HepG2 (cell line): ENCODE data around the gene NOSIP. TPM values are rescaled to one million over a fixed set of nuclear protein-coding genes. Genes with fewer than 3 reads are reported as not detected.
A peak's percentile ranks its signal among the peaks of the same experiment; 100 is the strongest.

ENCODE experiments used
- ARHGAP35 ChIP-seq: sonication (generic); formaldehyde crosslinking; IDR thresholded peaks from 2 replicates; pipeline ENCODE4 v1.9.0; 2022; ENCODE audit warnings: mild to moderate bottlenecking, inconsistent platforms, moderate library complexity, missing genetic modification reagents, borderline replicate concordance
- GABPA ChIP-seq, 2 experiments: IDR thresholded peaks; 2 replicates each; pipeline ENCODE4 v1.6.1; 2011 to 2016; ENCODE audit warnings: low read depth in 2 of 2, low read length in 1 of 2, missing biosample characterization in 1 of 2, missing genetic modification characterization in 1 of 2
- TEAD3 ChIP-seq: optimal IDR thresholded peaks from 2 replicates; pipeline ENCODE3; 2016; ENCODE audit warnings: borderline replicate concordance
- THRA ChIP-seq: sonication (generic); formaldehyde crosslinking; IDR thresholded peaks from 2 replicates; pipeline ENCODE4 v1.4.0; 2020; ENCODE audit warnings: missing genetic modification reagents, borderline replicate concordance
- THYN1 ChIP-seq: sonication (generic); formaldehyde crosslinking; IDR thresholded peaks from 2 replicates; pipeline ENCODE4 v1.8.1; 2023; ENCODE audit warnings: low read depth, mild to moderate bottlenecking, moderate library complexity, missing genetic modification reagents, borderline replicate concordance
- XRCC5 ChIP-seq: fragments of 200-400 bp; formaldehyde crosslinking; optimal IDR thresholded peaks from 2 replicates; pipeline ENCODE3; 2017; ENCODE audit warnings: mild to moderate bottlenecking, low read length
- ZBTB39 ChIP-seq: sonication (generic); formaldehyde crosslinking; IDR thresholded peaks from 2 replicates; pipeline ENCODE4 v1.5.0; 2020; ENCODE audit warnings: missing genetic modification reagents
- ZNF282 ChIP-seq: fragments of 450-650 bp; IDR thresholded peaks from 2 replicates; pipeline ENCODE4 v1.6.1; 2018; ENCODE audit not compliant: partially characterized antibody
- ZNF292 ChIP-seq: sonication (generic); formaldehyde crosslinking; IDR thresholded peaks from 2 replicates; pipeline ENCODE4 v1.8.1; 2022; ENCODE audit warnings: mild to moderate bottlenecking, low read depth, missing genetic modification reagents, borderline replicate concordance
- ZNF510 ChIP-seq: sonication (generic); formaldehyde crosslinking; IDR thresholded peaks from 2 replicates; pipeline ENCODE4 v1.4.0; 2020; ENCODE audit warnings: low read depth, mild to moderate bottlenecking, missing genetic modification reagents
- ZNF724P ChIP-seq: sonication (generic); formaldehyde crosslinking; IDR thresholded peaks from 2 replicates; pipeline ENCODE4 v1.8.0; 2022; ENCODE audit warnings: missing genetic modification reagents, borderline replicate concordance
- ZNF883 ChIP-seq: sonication (generic); formaldehyde crosslinking; IDR thresholded peaks from 2 replicates; pipeline ENCODE4 v1.5.1; 2020; ENCODE audit warnings: mild to moderate bottlenecking, missing genetic modification reagents; ENCODE audit errors: not compliant biosample characterization
- ZSCAN31 ChIP-seq: sonication (generic); formaldehyde crosslinking; IDR thresholded peaks from 2 replicates; pipeline ENCODE4 v1.5.0; 2020; ENCODE audit warnings: low read depth, mild to moderate bottlenecking, missing genetic modification reagents
- polyA plus RNA-seq, 8 experiments: library from polyadenylated mRNA; depleted of rRNA in 3 of 8; stranded (reverse) in 7 of 8; unstranded in 1 of 8; fragments of >200 nt; fragmentation: Illumina TruSeq in 4 of 8; extraction: Trizol in 4 of 8; gene quantifications; 2 replicates each; pipeline versions ENCODE4 v1.2.1 to v1.2.3, GENCODE V29; 2011 to 2016; ENCODE audit warnings: low read depth in 4 of 8, missing spikeins in 1 of 8, mixed read lengths in 1 of 8; ENCODE audit not compliant: insufficient read depth in 1 of 8
- total RNA-seq, 5 experiments: library from RNA; depleted of rRNA; stranded (reverse); fragments of >200 nt; fragmentation: Illumina TruSeq; extraction: Trizol; gene quantifications; 2 replicates each; pipeline ENCODE4 v1.2.3, GENCODE V29; 2016; ENCODE audit warnings: low read depth in 1 of 5
- TF ChIP-seq, protein P1 (sequence below): sonication (generic); formaldehyde crosslinking; IDR thresholded peaks from 2 replicates; pipeline ENCODE4 v1.5.1; 2020; ENCODE audit warnings: mild to moderate bottlenecking, moderate library complexity, missing genetic modification reagents
- TF ChIP-seq, protein P2 (sequence below): sonication (generic); formaldehyde crosslinking; IDR thresholded peaks from 2 replicates; pipeline ENCODE4 v1.4.0; 2020; ENCODE audit warnings: missing genetic modification reagents
- TF ChIP-seq, protein P3 (sequence below): sonication (generic); formaldehyde crosslinking; IDR thresholded peaks from 2 replicates; pipeline ENCODE4 v1.5.0; 2020; ENCODE audit warnings: mild to moderate bottlenecking, missing genetic modification reagents
- TF ChIP-seq, protein P4 (sequence below): sonication (generic); IDR thresholded peaks from 2 replicates; pipeline ENCODE4 v1.6.1; 2016; ENCODE audit warnings: low read depth, borderline replicate concordance

The NOSIP gene
- total and polyA plus RNA-seq, 2 of the 13 experiments (the other 11 are each of a cell fraction or from before 2014, with no cell fraction given): 54.3 to 78.0 TPM

DNA sequence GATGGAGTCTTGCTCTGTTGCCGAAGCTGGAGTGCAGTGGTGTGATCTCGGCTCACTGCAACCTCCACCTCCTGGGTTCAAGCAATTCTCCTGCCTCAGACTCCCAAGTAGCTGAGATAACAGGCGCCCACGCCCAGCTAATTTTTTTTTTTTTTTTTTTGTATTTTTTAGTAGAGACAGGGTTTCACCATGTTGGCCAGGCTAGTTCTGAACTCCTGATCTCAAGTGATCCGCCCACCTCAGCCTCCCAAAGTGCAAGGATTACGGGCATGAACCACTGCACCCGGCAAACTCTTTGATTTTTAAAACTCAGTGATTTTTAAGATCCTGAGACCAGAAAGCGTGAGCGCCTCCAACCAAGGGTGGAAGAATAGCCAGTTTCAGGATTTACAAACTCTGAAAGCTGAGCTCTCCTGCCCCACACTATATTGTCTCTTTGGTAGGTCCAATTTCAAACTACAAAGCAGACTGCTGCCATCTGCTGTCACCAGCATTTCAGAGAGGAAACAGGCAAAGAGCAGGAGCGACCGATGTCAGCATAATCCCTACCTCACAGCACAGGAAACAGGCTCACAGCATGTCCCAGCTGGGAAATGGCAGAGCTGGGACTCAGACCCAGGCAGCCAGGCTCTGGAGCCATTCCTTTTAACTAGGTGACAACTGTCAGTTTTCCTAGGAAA lies 9.2 kb downstream of the NOSIP start (continued):
- TF ChIP-seq, protein P1, sequence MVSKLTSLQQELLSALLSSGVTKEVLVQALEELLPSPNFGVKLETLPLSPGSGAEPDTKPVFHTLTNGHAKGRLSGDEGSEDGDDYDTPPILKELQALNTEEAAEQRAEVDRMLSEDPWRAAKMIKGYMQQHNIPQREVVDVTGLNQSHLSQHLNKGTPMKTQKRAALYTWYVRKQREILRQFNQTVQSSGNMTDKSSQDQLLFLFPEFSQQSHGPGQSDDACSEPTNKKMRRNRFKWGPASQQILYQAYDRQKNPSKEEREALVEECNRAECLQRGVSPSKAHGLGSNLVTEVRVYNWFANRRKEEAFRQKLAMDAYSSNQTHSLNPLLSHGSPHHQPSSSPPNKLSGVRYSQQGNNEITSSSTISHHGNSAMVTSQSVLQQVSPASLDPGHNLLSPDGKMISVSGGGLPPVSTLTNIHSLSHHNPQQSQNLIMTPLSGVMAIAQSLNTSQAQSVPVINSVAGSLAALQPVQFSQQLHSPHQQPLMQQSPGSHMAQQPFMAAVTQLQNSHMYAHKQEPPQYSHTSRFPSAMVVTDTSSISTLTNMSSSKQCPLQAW (CRISPR knock-in tag): peak; percentile 16; the same call in 1 of the 2 replicates
- TF ChIP-seq, protein P2, sequence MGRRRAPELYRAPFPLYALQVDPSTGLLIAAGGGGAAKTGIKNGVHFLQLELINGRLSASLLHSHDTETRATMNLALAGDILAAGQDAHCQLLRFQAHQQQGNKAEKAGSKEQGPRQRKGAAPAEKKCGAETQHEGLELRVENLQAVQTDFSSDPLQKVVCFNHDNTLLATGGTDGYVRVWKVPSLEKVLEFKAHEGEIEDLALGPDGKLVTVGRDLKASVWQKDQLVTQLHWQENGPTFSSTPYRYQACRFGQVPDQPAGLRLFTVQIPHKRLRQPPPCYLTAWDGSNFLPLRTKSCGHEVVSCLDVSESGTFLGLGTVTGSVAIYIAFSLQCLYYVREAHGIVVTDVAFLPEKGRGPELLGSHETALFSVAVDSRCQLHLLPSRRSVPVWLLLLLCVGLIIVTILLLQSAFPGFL (CRISPR knock-in tag): no peak
- TF ChIP-seq, protein P3, sequence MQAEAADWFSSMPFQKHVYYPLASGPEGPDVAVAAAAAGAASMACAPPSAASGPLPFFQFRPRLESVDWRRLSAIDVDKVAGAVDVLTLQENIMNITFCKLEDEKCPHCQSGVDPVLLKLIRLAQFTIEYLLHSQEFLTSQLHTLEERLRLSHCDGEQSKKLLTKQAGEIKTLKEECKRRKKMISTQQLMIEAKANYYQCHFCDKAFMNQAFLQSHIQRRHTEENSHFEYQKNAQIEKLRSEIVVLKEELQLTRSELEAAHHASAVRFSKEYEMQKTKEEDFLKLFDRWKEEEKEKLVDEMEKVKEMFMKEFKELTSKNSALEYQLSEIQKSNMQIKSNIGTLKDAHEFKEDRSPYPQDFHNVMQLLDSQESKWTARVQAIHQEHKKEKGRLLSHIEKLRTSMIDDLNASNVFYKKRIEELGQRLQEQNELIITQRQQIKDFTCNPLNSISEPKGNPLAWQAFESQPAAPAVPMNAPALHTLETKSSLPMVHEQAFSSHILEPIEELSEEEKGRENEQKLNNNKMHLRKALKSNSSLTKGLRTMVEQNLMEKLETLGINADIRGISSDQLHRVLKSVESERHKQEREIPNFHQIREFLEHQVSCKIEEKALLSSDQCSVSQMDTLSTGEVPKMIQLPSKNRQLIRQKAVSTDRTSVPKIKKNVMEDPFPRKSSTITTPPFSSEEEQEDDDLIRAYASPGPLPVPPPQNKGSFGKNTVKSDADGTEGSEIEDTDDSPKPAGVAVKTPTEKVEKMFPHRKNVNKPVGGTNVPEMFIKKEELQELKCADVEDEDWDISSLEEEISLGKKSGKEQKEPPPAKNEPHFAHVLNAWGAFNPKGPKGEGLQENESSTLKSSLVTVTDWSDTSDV (CRISPR knock-in tag): no peak
- no peak for TF ChIP-seq ZBTB39 (CRISPR knock-in tag)
- peak; percentile 45; the same call in 1 of the 2 replicates for TF ChIP-seq ZNF292 (CRISPR knock-in tag)
- TF ChIP-seq, protein P4, sequence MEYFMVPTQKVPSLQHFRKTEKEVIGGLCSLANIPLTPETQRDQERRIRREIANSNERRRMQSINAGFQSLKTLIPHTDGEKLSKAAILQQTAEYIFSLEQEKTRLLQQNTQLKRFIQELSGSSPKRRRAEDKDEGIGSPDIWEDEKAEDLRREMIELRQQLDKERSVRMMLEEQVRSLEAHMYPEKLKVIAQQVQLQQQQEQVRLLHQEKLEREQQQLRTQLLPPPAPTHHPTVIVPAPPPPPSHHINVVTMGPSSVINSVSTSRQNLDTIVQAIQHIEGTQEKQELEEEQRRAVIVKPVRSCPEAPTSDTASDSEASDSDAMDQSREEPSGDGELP: 0 out of 2 replicates have a peak, but pooled peaks have one; percentile 13
- peak; percentile 38 for TF ChIP-seq TEAD3 (CRISPR knock-in tag)
- TF ChIP-seq GABPA (IDR thresholded peaks at IDR 0.05; ENCODE audit: low read depth, low read length): no peak
- peak; percentile 19; the same call in 1 of the 2 replicates for TF ChIP-seq GABPA (CRISPR knock-in tag; IDR thresholded peaks at IDR 0.05; ENCODE audit: low read depth)
- no peak for TF ChIP-seq THYN1 (CRISPR knock-in tag)
- no peak for TF ChIP-seq ZNF282
- no peak for TF ChIP-seq ARHGAP35
- TF ChIP-seq ZNF883: no peak
- TF ChIP-seq ZNF510 (CRISPR knock-in tag): no peak
- peak; percentile 71 for TF ChIP-seq XRCC5
- TF ChIP-seq THRA: peak; percentile 59; the same call in 1 of the 2 replicates
- no peak for TF ChIP-seq ZSCAN31 (CRISPR knock-in tag)
- no peak for TF ChIP-seq ZNF724P (CRISPR knock-in tag)
